GM18858 (cell line): ENCODE measurements around the gene ATG101.

Experiments
- ATAC-seq: cut with Tn5 transposase; IDR thresholded peaks from one replicate; pipeline ENCODE4 v1.9.1; 2021; ENCODE audit not compliant: unreplicated experiment

The ATG101 gene, protein sequence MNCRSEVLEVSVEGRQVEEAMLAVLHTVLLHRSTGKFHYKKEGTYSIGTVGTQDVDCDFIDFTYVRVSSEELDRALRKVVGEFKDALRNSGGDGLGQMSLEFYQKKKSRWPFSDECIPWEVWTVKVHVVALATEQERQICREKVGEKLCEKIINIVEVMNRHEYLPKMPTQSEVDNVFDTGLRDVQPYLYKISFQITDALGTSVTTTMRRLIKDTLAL

DNA sequence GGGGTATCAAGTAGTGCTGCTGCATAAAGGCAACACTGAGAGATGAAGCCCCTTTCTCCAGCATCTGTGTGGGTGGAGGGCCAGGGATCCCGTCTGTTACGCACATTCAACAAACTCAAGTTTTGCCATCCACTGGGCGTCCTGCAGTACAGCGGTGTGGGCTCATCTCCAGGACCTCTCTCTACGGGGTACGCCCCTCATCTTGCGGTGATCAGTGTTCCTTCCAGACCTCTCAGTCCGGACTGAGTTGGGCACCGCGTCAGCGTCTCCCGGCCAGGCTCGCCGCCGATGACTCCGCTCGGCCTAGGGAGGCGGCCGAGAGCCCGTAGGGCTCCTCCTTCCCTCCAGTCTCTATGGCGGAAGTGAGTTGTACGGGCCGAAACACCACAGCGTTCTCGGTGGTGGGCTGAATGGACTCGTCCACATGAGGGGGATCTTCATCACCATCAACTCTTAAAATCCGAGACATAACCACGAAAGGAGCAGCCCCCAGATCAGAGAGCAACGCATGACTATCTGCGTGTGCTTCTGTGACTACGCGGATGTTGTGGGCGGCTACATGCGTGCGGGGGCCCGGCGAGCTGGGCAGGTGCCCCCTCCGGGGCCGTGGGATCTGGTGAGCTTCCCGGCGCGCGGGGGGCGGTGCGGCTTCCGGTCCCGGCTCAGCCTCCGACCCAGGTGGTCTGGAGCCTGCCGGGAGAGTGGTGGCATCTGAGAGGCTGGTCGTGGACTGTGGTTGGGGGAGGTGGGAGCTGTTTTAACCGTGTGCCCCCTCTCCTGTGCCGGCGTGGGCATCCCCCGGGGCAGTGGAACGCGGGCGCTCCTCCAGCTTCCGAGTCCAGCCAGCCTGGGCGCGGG lies at the start of gene ATG101:
TSS of gene ATG101 (plus strand) at position 652 of the 858 bp plus-strand sequence. CDS start 3,673 bp downstream, outside the sequence.
- peak; percentile 90 for ATAC-seq

DNA sequence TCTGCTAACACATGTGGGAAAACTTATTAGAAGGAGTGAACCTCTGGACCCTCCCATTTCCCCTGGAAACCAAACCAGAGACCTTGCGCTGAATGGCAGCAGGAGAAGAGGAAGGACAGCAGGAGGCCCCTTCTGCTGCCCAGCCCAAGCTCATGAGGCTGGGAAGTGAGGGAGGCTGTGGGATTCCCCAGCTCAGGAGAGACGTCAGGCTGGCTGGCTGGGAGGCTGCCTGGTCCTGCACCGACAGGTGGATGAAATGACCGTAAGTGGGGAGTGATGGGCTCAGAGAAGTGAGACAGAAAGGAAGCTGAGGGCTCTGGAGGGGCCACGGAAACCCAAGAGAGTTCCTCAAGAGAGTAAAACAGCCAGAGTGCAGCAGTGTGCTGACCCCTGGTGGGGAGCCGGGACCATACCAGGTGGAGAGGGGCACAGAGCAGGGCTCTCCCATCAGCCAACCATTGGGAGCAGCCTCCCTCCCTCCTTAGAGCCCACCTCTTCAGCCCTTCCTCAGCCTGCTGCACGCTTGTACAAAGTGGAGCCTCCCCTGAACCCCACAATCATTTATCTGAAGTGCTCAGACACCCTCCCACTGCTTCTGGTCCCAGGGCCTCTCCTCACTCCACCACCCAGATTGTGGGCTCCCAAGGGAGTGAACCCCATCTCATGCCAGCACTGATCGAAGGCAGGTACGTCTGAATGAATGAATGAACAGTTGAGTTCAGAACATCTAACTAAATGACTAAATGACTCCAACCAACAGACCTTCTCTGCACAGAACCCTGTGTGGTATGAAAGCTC lies 49.0 kb upstream of the ATG101 start:
- ATAC-seq, result no peak

- no peak for ATAC-seq
Measured at GRCh38 chr12:52022841-52023181, 47.0 kb upstream of the ATG101 start.

DNA sequence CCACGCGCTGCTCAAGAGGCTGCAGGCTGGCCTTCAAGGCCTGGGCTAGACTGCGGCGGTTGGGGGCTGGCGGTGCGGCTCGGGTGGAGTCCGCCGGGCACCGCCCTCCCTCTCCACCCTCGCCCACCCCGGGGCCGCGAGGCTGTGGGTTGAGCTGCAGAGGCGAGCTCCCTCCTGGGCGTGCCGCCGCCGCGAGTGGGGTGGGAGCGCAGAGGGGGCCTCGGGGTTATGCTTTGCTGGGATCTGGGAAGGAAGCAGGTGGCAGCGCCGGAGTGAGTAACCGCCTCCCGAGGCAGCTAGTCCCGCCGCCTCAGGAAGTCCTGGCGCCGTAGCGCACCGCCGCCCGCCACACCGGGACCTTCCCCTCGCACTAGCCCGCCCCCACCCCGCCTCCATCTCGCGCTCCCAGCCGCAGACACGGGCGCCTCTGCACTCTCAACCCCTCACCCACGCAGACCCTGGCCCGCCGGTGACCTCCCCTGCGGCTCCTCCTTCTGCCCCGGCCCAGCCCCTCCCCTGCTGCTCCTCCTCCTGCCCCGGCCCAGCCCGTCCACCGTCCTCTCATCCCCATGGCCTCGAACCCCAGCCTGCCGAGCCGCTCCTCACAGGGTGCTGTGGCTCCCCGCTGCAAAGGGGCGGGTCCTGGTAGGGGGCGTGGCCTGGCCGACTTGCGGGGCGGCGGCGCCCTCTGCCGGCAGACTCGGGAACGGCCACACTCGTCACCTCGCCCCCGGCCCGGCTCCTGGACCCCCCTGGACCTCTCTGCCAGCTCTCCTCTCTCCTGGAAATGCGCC lies 46.4 kb upstream of the ATG101 start:
- ATAC-seq, result no peak

DNA sequence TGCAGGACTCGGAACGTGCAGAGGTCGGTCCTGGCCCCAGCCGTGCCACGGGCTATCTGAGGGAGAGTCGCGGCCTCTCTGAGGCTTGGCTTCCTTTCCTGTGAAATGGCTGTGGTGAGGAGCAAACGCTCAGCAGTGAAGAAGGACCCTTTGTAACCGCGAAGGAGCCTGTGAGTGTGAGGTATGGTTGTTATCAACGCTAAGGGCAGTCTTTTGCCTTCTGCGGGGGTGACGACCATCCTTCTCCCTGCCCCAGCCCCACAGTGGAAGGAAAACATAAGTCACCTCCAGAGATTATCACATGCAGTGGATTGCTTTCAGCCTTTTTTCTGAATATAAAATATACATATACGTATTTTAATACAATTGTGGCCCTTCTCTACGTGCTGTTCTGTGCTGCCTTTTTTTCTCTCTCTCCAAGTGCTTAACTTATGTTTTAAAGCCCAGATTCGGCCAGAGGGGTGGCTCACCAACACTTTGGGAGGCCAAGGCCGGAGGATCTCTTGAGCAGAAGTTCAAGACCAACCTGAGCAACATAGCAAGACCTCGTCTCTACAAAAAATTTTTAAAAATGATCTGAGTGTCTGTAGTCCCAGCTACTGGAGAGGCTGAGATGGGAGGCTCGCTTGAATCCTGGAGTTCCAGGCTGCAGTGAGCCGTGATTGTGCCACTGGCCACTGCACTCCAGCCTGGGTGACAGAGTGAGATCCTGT lies 45.6 kb upstream of the ATG101 start:
- ATAC-seq, result no peak

DNA sequence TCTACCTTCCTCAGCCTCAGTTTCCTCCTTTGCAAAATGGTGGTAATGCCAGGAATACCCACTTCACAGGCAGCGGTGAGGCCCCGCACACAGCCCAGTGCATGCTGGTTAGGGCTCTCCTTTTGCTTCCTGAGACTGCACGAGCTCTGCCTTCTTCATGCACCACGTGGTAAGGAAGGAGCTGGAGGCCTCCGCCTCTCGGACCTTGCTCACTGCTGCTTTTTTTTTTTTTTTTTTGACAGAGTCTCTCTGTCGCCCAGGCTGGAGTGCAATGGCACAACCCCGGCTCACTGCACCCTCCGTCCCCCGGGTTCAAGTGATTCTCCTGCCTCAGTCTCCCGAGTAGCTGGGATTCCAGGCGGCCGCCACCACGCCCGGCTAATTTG lies 44.9 kb upstream of the ATG101 start:
- ATAC-seq, result no peak

DNA sequence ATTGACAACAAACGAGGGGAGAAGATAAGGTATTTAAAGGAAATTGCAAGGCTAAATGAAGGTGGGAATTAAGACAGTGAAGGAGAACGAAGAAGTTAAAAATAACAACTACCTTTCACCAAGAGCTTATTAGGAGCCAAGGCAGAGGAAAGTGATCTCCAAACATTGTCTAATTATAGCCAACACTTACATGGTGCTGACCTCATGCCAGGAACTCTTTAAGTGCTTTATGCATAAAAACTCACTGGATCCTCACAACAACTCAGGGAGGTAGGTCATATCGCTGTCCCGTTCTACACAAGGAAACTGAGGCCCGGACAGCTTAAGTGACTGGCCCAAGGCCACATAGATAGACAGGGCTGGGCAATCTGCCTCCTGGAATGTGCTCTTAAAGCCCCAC lies 43.5 kb upstream of the ATG101 start:
- no peak for ATAC-seq

DNA sequence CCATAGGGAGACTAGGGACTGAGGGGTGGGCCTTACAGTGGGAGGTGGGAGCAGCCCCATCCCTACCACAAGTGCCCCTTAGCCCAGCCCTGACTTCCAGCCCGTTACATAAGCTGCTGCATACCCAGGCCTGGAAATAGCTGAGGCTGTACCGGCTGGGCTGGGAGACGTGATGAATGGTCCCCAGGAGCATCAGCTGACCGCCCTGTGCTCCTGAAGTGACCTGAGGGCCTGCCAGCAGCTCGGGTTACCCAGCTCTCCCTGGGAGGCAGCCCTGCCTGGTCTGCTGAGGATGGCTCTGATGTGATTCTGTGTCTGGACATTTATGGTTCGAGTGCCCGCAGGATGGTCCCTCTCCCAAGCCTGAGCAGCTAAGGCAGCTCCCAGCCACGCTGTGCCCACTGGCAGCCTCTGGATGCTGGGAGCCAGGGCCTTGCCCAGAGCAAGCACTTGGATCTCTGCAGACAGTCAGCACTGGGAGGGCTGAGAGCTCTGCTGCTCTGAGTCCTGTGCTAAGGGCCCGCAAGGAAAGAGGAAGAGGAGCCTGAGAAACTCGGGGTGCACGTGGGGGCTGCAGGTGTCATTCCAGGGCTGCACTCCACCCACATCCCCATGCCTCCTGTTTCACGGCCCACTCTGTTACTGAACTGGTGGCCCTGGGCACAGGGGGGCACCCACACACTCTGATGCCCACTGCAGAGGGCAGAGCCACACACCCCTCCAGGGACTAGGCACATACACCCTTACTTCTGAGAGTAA lies 42.5 kb upstream of the ATG101 start:
- no peak for ATAC-seq

- no peak for ATAC-seq
Measured at GRCh38 chr12:52029685-52030084, 40.1 kb upstream of the ATG101 start.

DNA sequence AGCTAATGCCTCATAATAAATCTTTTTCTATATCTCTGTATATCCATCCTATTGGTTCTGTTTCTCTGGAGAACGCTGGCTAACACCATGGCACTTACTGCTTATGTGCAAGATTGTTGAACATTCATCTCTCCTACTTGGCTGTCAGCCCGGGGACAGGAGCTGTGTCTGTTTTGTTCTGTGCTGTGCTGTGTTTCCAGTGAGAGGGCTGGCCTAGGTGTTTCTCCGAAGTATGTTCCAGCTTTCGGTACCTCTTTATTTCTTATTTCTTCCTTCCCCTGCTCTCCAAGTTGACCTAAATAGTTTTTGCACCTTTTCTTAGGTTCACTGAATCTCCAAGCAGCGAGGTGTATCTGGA lies 37.4 kb upstream of the ATG101 start:
- ATAC-seq, result no peak

DNA sequence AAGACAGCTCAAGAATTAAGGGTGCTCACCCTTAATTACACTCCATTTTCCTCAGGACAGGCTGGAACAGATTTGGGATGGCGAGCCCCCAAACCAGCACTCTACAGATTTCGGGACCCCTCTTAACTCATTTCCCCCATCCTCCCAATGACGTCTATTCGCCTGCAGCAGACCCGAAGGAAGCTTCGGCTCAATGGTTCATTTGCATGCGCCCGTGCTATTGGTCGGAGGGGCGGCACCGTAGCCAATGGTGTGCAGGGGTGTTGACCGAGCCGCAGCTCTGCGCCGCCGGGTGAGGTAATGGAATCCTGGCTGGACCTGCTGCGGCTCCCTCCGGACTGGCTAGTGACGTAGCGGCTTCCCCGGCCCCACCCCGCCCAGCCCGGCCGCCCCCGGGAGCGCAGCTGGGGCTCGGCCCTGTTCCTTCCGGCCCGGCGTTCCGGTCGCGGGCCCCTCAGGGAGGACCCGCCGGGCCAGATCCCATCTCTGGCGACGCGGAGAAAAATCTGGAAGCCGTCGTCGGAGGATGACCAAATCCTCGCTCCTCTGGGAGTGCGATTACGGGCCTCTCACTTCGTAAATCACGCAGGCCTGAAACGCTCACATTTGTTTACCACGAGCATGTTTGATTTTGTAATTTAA lies 36.9 kb upstream of the ATG101 start:
- peak; percentile 87 for ATAC-seq

DNA sequence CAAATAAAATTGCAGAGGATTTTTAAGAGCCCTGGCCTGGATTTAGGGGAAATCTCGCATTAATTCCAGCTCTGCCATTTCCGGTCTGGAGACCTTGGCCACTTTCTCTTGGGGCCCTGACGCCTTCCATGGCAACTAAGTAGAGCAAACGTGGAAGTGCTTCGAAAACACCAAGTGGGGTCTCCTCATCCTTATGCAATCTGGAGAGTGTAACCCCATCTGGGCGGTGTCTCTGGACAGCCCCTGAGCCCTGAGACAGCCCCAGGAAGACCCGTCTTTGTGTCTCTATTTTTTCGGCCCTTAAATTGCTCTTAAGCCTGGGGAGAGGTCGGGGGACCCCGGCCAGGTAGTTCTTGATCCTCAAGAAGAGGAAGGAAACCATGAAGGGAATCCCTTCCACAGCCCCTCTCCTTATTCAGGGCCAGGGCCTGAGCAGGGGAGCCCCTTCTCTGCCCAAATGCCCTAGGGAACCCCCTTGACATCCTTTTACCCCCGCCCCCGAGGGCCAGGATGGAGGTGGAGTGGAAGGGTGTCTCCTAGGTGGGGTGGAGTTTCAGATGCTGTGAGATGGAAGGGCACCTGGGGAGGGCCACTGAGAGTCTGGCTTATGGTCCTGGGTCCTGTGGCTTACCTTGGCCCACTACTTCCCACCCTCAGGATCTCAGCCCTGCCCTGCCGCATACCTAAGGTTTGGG lies 36.2 kb upstream of the ATG101 start:
- ATAC-seq, result no peak

DNA sequence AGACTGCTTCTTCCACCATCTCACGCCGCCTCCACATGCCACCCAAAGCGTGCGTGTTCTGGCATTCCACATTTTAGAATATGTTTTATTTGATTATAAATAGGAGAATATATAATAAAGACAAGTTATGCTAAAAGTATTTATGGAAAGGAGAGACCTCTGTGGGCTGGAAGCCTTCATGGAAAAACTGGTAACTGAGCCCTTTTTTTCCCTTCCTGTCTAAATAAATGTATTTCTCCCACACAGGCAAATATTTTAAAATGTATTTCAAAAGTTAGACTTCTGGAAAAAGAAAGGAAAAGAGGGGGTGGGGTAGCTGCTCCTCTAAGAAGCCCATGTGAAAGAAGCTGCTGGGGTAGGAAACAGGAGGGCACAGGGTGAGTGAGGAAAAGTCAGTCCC lies 34.6 kb upstream of the ATG101 start:
- ATAC-seq, result no peak

- no peak for ATAC-seq
Measured at GRCh38 chr12:52035926-52036325, 33.9 kb upstream of the ATG101 start.

GRCh38 chr12:52036587-52037171 lies 33.1 kb upstream of the ATG101 start:
- ATAC-seq, result no peak

GRCh38 chr12:52037248-52037861 lies 32.4 kb upstream of the ATG101 start:
- no peak for ATAC-seq

DNA sequence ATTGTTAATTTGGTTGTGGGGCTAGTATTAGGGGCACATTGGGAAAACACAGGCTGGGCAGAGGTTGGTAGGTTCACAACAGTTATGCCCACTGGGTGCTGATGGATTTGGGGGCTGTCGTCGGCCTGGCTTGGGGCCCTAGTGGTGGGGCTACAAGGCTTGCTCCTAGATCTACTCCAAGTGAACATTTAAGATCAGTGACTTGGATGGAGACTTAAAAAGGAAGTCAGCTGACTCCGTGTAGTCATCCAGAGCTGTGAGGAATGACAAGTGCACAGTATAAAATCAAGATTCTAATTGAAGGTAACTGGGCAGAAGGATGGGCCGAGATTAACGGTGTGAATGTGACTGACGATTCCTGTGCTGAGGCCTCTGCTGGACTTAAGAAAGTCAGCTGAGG lies 31.3 kb upstream of the ATG101 start:
- ATAC-seq, result no peak

- ATAC-seq, result no peak
Measured at GRCh38 chr12:52041035-52041434, 28.7 kb upstream of the ATG101 start.
